HG03469 (cell line): ENCODE data around the gene RTN1.

Experiments used
- ATAC-seq: cut with Tn5 transposase; IDR thresholded peaks from one replicate; pipeline ENCODE4 v1.9.1; 2021; ENCODE audit warnings: mild to moderate bottlenecking, moderate library complexity, moderate number of reproducible peaks; ENCODE audit not compliant: unreplicated experiment

RTN1 gene

GRCh38 chr14:59811073-59811472 lies 59.5 kb downstream of the RTN1 start:
- ATAC-seq, result no peak

- no peak for ATAC-seq
Measured at GRCh38 chr14:59803052-59803540, 67.5 kb downstream of the RTN1 start.

- ATAC-seq, result no peak
Measured at GRCh38 chr14:59788176-59788575, 82.4 kb downstream of the RTN1 start.

- ATAC-seq, result no peak
Measured at GRCh38 chr14:59787045-59787674, 83.4 kb downstream of the RTN1 start.

GRCh38 chr14:59785629-59786028 lies 84.9 kb downstream of the RTN1 start:
- ATAC-seq, result no peak

GRCh38 chr14:59782760-59783159 lies 87.8 kb downstream of the RTN1 start:
- no peak for ATAC-seq

GRCh38 chr14:59777006-59777579 lies 93.5 kb downstream of the RTN1 start:
- no peak for ATAC-seq

GRCh38 chr14:59776468-59776867 lies 94.1 kb downstream of the RTN1 start:
- ATAC-seq, result no peak

GRCh38 chr14:59772233-59772632 lies 98.3 kb downstream of the RTN1 start:
- ATAC-seq, result no peak

GRCh38 chr14:59771577-59771976 lies 99.0 kb downstream of the RTN1 start:
- no peak for ATAC-seq

- no peak for ATAC-seq
Measured at GRCh38 chr14:59769586-59769985, 101.0 kb downstream of the RTN1 start.

GRCh38 chr14:59768855-59769375 lies 101.7 kb downstream of the RTN1 start:
- ATAC-seq, result no peak

GRCh38 chr14:59761851-59762250 lies 108.7 kb downstream of the RTN1 start:
- no peak for ATAC-seq

- ATAC-seq, result no peak
Measured at GRCh38 chr14:59755409-59756135, 115.0 kb downstream of the RTN1 start.

GRCh38 chr14:59754256-59754655 lies 116.3 kb downstream of the RTN1 start:
- ATAC-seq, result no peak

GRCh38 chr14:59753512-59753911 lies 117.1 kb downstream of the RTN1 start:
- no peak for ATAC-seq

GRCh38 chr14:59751578-59751977 lies 119.0 kb downstream of the RTN1 start:
- ATAC-seq, result no peak

GRCh38 chr14:59739794-59740193 lies 130.8 kb downstream of the RTN1 start:
- ATAC-seq, result no peak

GRCh38 chr14:59728304-59728703 lies 142.3 kb downstream of the RTN1 start:
- no peak for ATAC-seq

GRCh38 chr14:59727073-59727661 lies 143.4 kb downstream of the RTN1 start:
- ATAC-seq, result no peak

- no peak for ATAC-seq
Measured at GRCh38 chr14:59711080-59711479, 159.5 kb downstream of the RTN1 start.
